AG09319 (cell line): ENCODE results near the gene QPRT.
"Not testable (repeated sequence)": the region's sequence is repeated elsewhere in the genome, so short reads cannot be mapped to it uniquely, and the experiment has no call there.

ENCODE experiments used
- DNase-seq: peaks from one replicate; pipeline ENCODE4 v3.0.0-alpha.2; 2010; ENCODE audit warnings: low read depth; ENCODE audit errors: extremely low read depth
- TF ChIP-seq, protein P1 (sequence below): IDR thresholded peaks from 2 replicates; pipeline ENCODE4 v1.5.1; 2011; ENCODE audit warnings: low read depth, mild to moderate bottlenecking, inconsistent platforms, low read length, moderate library complexity

QPRT gene

GRCh38 chr16:29645694-29646187 lies 33.2 kb upstream of the QPRT start:
- TF ChIP-seq, protein P1, sequence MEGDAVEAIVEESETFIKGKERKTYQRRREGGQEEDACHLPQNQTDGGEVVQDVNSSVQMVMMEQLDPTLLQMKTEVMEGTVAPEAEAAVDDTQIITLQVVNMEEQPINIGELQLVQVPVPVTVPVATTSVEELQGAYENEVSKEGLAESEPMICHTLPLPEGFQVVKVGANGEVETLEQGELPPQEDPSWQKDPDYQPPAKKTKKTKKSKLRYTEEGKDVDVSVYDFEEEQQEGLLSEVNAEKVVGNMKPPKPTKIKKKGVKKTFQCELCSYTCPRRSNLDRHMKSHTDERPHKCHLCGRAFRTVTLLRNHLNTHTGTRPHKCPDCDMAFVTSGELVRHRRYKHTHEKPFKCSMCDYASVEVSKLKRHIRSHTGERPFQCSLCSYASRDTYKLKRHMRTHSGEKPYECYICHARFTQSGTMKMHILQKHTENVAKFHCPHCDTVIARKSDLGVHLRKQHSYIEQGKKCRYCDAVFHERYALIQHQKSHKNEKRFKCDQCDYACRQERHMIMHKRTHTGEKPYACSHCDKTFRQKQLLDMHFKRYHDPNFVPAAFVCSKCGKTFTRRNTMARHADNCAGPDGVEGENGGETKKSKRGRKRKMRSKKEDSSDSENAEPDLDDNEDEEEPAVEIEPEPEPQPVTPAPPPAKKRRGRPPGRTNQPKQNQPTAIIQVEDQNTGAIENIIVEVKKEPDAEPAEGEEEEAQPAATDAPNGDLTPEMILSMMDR = no peak
- no peak for DNase-seq

GRCh38 chr16:29646947-29647346 lies 32.0 kb upstream of the QPRT start:
- TF ChIP-seq, protein P1 = no peak
- no peak for DNase-seq

GRCh38 chr16:29649588-29650494 lies 29.1 kb upstream of the QPRT start:
- TF ChIP-seq, protein P1 = no peak
- DNase-seq = no peak

GRCh38 chr16:29650771-29651170 lies 28.2 kb upstream of the QPRT start:
- TF ChIP-seq, protein P1 = no peak
- DNase-seq = no peak

DNA sequence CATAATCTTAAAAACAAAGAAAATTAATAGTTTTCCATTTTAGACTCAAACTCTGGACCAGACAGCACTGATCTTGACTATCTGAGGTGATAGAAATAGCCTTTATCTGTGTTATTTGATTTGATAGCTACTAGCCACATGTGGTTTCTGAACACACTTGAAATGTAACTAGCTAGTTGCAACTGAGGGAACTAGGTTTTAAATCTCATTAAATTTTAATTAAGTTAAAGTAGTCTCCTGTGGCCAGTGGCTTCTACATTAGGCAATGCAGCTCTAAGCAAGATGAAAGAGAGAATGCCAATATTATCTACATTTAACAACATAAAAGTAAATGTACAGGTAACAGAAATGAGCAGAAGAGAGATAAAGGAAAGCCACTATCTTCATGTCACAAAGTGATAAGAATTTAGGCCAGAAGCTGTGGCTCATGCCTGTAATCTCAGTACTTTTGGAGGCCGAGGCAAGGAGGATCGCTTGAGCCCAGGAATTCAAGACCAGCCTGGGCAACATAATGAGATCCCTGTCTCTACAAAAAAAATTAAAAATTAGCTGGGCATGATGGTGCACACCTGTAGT lies 27.1 kb upstream of the QPRT start:
- TF ChIP-seq, protein P1 = no peak
- no peak for DNase-seq

DNA sequence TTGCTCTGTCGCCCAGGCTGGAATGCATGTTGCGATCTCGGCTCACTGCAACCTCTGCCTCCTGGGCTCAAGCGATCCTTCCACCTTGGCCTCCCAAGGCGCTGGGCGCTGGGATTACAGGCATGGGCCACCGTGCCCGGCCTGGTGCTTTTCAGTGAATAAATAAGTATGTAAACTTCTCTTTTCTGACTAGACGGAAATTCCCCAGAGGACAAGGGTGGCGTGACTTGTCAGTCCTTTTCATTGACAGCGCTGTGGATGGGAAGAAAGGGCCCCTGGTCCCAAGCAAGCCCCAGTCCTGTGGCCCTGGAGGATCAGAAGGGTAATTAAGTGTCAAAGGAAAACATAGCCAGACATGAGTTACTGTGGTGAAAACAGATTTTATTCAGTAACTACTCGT lies 25.5 kb upstream of the QPRT start:
- DNase-seq = no peak
- TF ChIP-seq, protein P1 = no peak

- DNase-seq = not testable (repeated sequence)
Observed at GRCh38 chr16:29653890-29654289, 25.1 kb upstream of the QPRT start.
